SK-MEL-5 (cell line): ENCODE measurements around the gene SCNN1A. TPM values are rescaled to one million over a fixed set of nuclear protein-coding genes. Genes with fewer than 3 reads are reported as not detected.

Source experiments
- DNase-seq: peaks from one replicate; pipeline ENCODE4 v3.0.0-alpha.2; 2016; ENCODE audit warnings: low read depth, low spot score
- in situ Hi-C: cut with HindIII; loops from 2 replicates; pipeline ENCODE4 v1.10.0; 2016; ENCODE audit warnings: low sequenced_read_pairs, high pct_unique_total_duplicates, low pct_unique_long_range_greater_than_20kb
- polyA plus RNA-seq, 2 experiments: library from polyadenylated mRNA; depleted of rRNA; stranded (reverse); fragments of >200 nt; gene quantifications; 2 replicates each; pipeline ENCODE4 v1.2.3, GENCODE V29; 2015
- total RNA-seq: library from RNA; depleted of rRNA; stranded (reverse); fragments of >200 nt; shearing (Covaris generic); gene quantifications from 2 replicates; pipeline ENCODE4 v1.2.3, GENCODE V29; 2014; rRNA removed

SCNN1A gene
- not detected in 2 replicates for total RNA-seq
- 0.56 TPM in 1 of 2 replicates, not detected in the other for polyA plus RNA-seq (2015; cell fraction: cytosol; rRNA removed)
- 0.08 TPM in 1 of 2 replicates, not detected in the other for polyA plus RNA-seq (2015; cell fraction: nucleus; rRNA removed)

GRCh38 chr12:6375269-6376078 is at the start of gene SCNN1A:
SCNN1A (minus strand) TSS chr12:6375563; CDS start chr12:6374783, 780 bp downstream.
- in situ Hi-C loops = no loop called here
- DNase-seq = no peak

GRCh38 chr12:6424866-6425265 is 49.5 kb upstream of the SCNN1A start:
- DNase-seq = no peak
- in situ Hi-C loops = no loop called here

GRCh38 chr12:6424008-6424347 is 48.6 kb upstream of the SCNN1A start:
- in situ Hi-C loops = no loop called here

GRCh38 chr12:6423267-6424007 is 48.1 kb upstream of the SCNN1A start:
- DNase-seq = peak; percentile 95
- in situ Hi-C loops = no loop called here

More at GRCh38 chr12:6424008-6424347, 48.6 kb upstream of the SCNN1A start:
- no peak for DNase-seq

GRCh38 chr12:6420364-6420763 is 45.0 kb upstream of the SCNN1A start:
- DNase-seq = no peak
- in situ Hi-C loops = no loop called here

GRCh38 chr12:6418796-6419195 is 43.4 kb upstream of the SCNN1A start:
- in situ Hi-C loops = no loop called here
- DNase-seq = no peak

GRCh38 chr12:6416596-6416995 is 41.2 kb upstream of the SCNN1A start:
- in situ Hi-C loops = no loop called here
- no peak for DNase-seq

GRCh38 chr12:6407236-6407954 is 32.0 kb upstream of the SCNN1A start:
- no peak for DNase-seq
- in situ Hi-C loops = no loop called here

GRCh38 chr12:6405963-6406362 is 30.6 kb upstream of the SCNN1A start:
- in situ Hi-C loops = no loop called here
- DNase-seq = no peak

- no peak for DNase-seq
- in situ Hi-C loops = no loop called here
Measured at GRCh38 chr12:6404390-6404789, 29.0 kb upstream of the SCNN1A start.

- in situ Hi-C loops = no loop called here
- no peak for DNase-seq
Measured at GRCh38 chr12:6399884-6400644, 24.7 kb upstream of the SCNN1A start.

- DNase-seq = peak; percentile 95
- in situ Hi-C loops = no loop called here
Measured at GRCh38 chr12:6396031-6396430, 20.7 kb upstream of the SCNN1A start.

- no peak for DNase-seq
- in situ Hi-C loops = no loop called here
Measured at GRCh38 chr12:6394398-6394797, 19.0 kb upstream of the SCNN1A start.

- no peak for DNase-seq
- in situ Hi-C loops = no loop called here
Measured at GRCh38 chr12:6393109-6393508, 17.7 kb upstream of the SCNN1A start.

GRCh38 chr12:6392504-6392903 is 17.1 kb upstream of the SCNN1A start:
- no peak for DNase-seq
- in situ Hi-C loops = no loop called here

GRCh38 chr12:6391013-6391412 is 15.7 kb upstream of the SCNN1A start:
- in situ Hi-C loops = no loop called here
- no peak for DNase-seq

- in situ Hi-C loops = no loop called here
- no peak for DNase-seq
Measured at GRCh38 chr12:6390084-6390799, 14.9 kb upstream of the SCNN1A start.
